ENCODE data around the gene PUS3. TPM values are rescaled to one million over a fixed set of nuclear protein-coding genes. Genes with fewer than 3 reads are reported as not detected.
A peak's percentile ranks its signal among the peaks of the same experiment; 100 is the strongest.

The PUS3 gene
- total RNA-seq, 1 experiment from 2014 or later: 11.9 TPM

- peak; percentile 73; the same call in 1 of the 2 replicates for TF ChIP-seq SIN3A (IDR thresholded peaks at IDR 0.05; ENCODE audit: low read depth)
- no peak for TF ChIP-seq CEBPB (IDR thresholded peaks at IDR 0.05; ENCODE audit: low read depth)
- TF ChIP-seq POLR2AphosphoS5 (IDR thresholded peaks at IDR 0.05; ENCODE audit: low read depth, low read length): peak; percentile 87
- peak; percentile 78 for TF ChIP-seq SP1 (IDR thresholded peaks at IDR 0.05; ENCODE audit: low read depth)
- TF ChIP-seq ZFX (IDR thresholded peaks at IDR 0.05): peak; percentile 89
- no peak for TF ChIP-seq ATF3 (IDR thresholded peaks at IDR 0.05)
Observed at GRCh38 chr11:125887373-125888324, 15.4 kb downstream of the PUS3 start, which contains the start of gene HYLS1 (continued).

- no peak for DNase-seq (ENCODE audit: low read depth, low spot score)
- RAD21 ChIA-PET (ENCODE audit: low non-redundant PET in 1 of 2, low total read pairs in 2 of 2, uncharacterized antibody in 2 of 2, unreplicated experiment in 2 of 2): no interaction called here
- H3K4me3 ChIP-seq (replicated peaks in 1 of 2; ENCODE audit: low read depth in 1 of 2, low read length in 2 of 2): peak overlapping the region; percentile 64 to 81
Observed at GRCh38 chr11:125886997-125887372, 16.0 kb downstream of the PUS3 start.

More at GRCh38 chr11:125886997-125887372, 16.0 kb downstream of the PUS3 start:
- peak overlapping the region; percentile 93 for H3K9ac ChIP-seq (ENCODE audit: low read length)
- peak overlapping the region; percentile 91 for H3K4me2 ChIP-seq (ENCODE audit: low read length)
- H3K4me1 ChIP-seq (ENCODE audit: control insufficient read depth in 1 of 2, insufficient read depth in 2 of 2, low read length in 2 of 2): peaks cover 4 to 25% of the 10 kb centered on the region in 2 experiments; a peak in 3 of 4 replicates
- H3K27me3 ChIP-seq (ENCODE audit: insufficient read depth, low read length): no peaks in the 10 kb centered on the region
- H2AFZ ChIP-seq (ENCODE audit: low read depth, low read length, poor library complexity, severe bottlenecking): peak overlapping the region; percentile 11
- H3K9me2 ChIP-seq (ENCODE audit: insufficient read depth): no peaks in the 10 kb centered on the region
- 0 out of 4 replicates have a peak, but pooled peaks cover 3 to 6% of the 10 kb centered on the region in 2 experiments for H3K36me3 ChIP-seq (ENCODE audit: control insufficient read depth in 1 of 2, insufficient read depth in 2 of 2, low read length in 2 of 2)
- ATAC-seq: peak; percentile 2; the same call in 1 of the 2 replicates
- no peaks in the 10 kb centered on the region for H4K20me1 ChIP-seq (ENCODE audit: insufficient read depth)
- intact Hi-C loops (cut with micrococcal nuclease): no loop called here
- peaks cover 41% of the 10 kb centered on the region for H3K79me2 ChIP-seq (ENCODE audit: insufficient read depth, low read length)
- TF ChIP-seq EZH2 (IDR thresholded peaks at IDR 0.05) (no peak), POLR2A (IDR thresholded peaks at IDR 0.05; ENCODE audit: borderline replicate concordance, extremely low read depth, insufficient read depth, insufficient read length) (no peak), MAX (IDR thresholded peaks at IDR 0.05) (no peak), ZBTB33 (IDR thresholded peaks at IDR 0.05; ENCODE audit: extremely low read depth, insufficient replicate concordance, low read length) (no peak), SIN3A (IDR thresholded peaks at IDR 0.05; ENCODE audit: low read depth) (no peak), SP1 (IDR thresholded peaks at IDR 0.05; ENCODE audit: low read depth) (no peak), EZH2phosphoT487 (IDR thresholded peaks at IDR 0.05; ENCODE audit: borderline replicate concordance) (no peak)
- ChIA-PET CTCF (interaction anchor here (0.8 to 1.7 kb wide), 3 partner anchors 10 to 307 kb away, joined by 4 to 6 read pairs (median 5); partner anchors contain the start of gene PUS3), POLR2A (interaction anchor here (1.0 to 1.7 kb wide), 4 partner anchors 10 to 260 kb away, joined by 4 to 13 read pairs (median 7); partner anchors contain the start of gene PUS3)
- H3K27ac ChIP-seq (ENCODE audit: low read depth, low read length): peak overlapping the region; percentile 91
- BruUV-seq (replicated peaks): TSS peak; percentile 65
- H3K9me3 ChIP-seq (ENCODE audit: control insufficient read depth in 1 of 2, insufficient read depth in 1 of 2, low read depth in 1 of 2, low read length in 2 of 2): no peaks in the 10 kb centered on the region

All from HCT116 (cell line).